ENCODE results near the gene SEMA4B.
A peak's percentile ranks its signal among the peaks of the same experiment; 100 is the strongest.
"Not testable (repeated sequence)": the region's sequence is repeated elsewhere in the genome, so short reads cannot be mapped to it uniquely, and the experiment has no call there.

SEMA4B gene

DNA sequence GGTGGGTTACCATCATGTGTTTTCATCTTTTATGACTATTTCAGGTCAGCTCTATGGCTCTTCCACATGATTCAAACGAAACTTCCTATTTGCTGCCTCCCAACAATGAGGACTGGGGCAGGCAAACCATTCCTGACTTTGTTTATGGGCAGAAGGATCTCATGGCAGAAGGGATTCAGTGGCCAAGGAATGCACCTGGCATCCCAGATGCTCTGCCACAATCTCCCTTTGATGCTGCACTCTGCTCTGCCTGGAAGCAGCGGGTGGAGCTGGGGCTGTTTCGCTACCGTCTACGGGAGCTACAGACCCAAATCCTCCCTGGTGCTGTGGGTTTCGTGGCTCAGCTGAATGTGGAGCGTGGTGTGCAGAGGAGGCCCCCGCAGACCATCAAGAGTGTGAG, 39.7 kb downstream of the SEMA4B start:
- no peak overlapping the region for H3K4me3 Mint-ChIP-seq
- H3K27ac Mint-ChIP-seq: no peak overlapping the region
- peaks cover 4% of the 10 kb centered on the region for H3K36me3 Mint-ChIP-seq
- H3K9me3 Mint-ChIP-seq (ENCODE audit: low read depth): no peaks in the 10 kb centered on the region
- H3K4me1 Mint-ChIP-seq (ENCODE audit: low read depth): peaks cover 6% of the 10 kb centered on the region
- H3K27me3 Mint-ChIP-seq: no peaks in the 10 kb centered on the region

GRCh38 chr15:90241343-90242192, 40.4 kb downstream of the SEMA4B start:
- peaks cover 4% of the 10 kb centered on the region for H3K36me3 Mint-ChIP-seq
- no peak overlapping the region for H3K27ac Mint-ChIP-seq
- no peak overlapping the region for H3K4me3 Mint-ChIP-seq
- H3K4me1 Mint-ChIP-seq (ENCODE audit: low read depth): peaks cover 6% of the 10 kb centered on the region
- H3K27me3 Mint-ChIP-seq: no peaks in the 10 kb centered on the region
- H3K9me3 Mint-ChIP-seq (ENCODE audit: low read depth): no peaks in the 10 kb centered on the region

DNA sequence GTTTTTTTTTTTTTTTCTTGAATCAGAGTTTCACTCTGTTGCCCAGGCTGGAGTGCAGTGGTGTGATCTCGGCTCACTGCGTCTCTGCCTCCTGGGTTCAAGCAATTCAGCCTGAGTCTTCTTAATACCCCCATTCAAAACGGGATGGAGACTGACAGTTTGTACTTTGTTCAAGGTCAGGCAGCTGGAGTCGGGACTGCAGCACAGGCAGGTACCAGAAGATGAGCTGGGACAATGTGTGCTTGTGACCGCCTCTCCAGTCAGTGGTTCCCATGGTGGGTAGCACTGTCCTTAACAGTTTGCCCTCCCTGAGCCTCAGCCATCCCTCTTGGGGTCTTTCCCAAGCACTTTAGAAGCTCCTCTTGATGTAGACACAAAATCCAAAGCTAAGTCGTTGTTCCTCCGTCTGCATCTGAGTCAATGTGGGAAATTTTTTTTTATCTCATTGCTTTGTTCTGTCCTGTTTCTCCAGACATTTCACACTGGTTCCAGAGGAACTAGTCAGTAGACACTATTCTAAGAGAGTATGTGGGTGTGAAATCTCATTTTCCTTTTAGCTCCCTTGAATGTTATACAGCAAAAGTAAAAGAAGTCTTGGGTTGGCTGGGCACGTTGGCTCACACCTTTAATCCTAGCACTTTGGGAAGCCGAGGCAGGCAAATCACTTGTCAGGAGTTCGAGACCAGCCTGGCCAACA, 43.0 kb downstream of the SEMA4B start:
- Mint-ChIP-seq H3K4me1 (ENCODE audit: low read depth) (peaks cover 8% of the 10 kb centered on the region), H3K36me3 (no peaks in the 10 kb centered on the region), H3K27me3 (no peaks in the 10 kb centered on the region), H3K9me3 (ENCODE audit: low read depth) (no peaks in the 10 kb centered on the region), H3K27ac (no peak overlapping the region), H3K4me3 (no peak overlapping the region)

DNA sequence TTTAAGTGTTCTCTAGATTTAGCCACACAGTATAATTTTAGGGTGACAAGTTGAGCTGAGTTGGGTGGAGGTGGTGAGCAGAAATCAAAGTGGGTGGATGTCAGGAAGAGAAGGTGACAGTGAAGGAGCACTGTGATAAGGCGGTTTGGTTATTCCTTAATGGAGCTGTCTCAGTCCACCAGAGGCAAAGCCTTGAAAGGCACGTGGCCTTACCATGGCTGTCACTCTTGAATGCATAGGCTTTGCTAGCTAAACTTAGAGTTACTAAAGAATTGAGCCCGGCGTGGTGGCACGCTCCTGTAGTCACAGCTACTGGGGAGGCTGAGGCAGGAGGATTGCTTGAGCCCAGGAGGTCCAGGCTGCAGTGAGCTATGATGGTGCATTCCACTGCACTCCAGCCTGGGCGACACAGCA, 47.7 kb downstream of the SEMA4B start:
- Mint-ChIP-seq H3K27me3 (no peaks in the 10 kb centered on the region), H3K36me3 (no peaks in the 10 kb centered on the region), H3K27ac (peak overlapping the region; percentile 10), H3K9me3 (ENCODE audit: low read depth) (no peaks in the 10 kb centered on the region), H3K4me3 (peak overlapping the region; percentile 78), H3K4me1 (ENCODE audit: low read depth) (peaks cover 13% of the 10 kb centered on the region)

DNA sequence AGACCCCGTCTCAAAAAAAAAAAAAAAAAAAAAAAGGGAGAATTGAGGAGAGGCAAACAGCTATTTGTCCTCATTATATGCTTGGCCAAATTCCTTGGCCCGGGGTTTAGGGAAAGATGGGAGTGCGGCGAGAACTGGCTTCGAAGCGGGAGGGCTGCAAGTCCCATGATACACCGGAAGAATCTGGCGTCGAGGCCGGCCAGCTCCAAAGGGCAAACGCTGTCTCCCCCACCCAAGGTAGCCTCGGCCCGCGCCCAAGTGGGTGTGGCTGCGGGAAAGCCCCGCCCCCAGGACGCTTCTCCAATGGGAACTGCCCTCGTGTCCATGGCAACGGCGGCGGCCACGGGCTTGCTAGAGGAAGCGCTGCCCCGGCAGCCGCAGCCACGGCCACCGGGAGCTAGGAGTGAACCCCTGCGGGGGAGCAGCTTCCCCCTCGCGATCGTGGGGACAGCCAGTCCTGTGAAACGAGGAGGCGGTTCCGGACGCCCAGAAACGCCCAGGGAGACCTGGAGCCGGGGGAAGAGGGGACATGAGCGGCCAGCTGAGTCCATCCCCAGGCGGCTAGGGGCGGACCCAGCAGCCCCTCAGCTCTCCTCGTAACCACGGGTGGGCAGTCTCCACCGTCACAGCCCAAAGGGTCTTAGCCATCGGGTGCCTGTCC, 48.2 kb downstream of the SEMA4B start, which contains the start of gene TTLL13:
TSS of gene TTLL13 (plus strand) at position 354 of the 661 bp plus-strand sequence. CDS start 1,075 bp downstream, outside the sequence.
- H3K27ac Mint-ChIP-seq: peak within 1 kb of the TSS; percentile 10

DNA sequence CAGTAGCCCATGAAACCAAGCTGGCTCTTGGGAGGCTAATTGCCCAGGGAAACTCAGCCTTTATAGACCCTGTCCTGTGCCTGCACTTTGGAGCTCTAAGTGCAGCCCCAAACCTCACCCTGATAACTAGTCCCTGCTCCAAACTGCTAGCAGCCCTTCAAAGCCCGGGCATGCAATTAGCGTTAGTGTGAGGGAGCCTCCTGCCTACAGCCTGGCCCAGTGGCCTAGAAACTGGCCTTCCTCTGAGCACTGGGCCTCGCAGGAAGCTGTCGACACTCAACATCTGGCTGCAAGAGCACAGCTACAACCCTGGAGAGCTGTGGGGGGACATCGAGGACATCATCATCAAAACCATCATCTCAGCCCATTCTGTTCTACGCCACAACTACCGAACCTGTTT, 56.6 kb downstream of the SEMA4B start:
- Mint-ChIP-seq H3K4me3 (no peak overlapping the region), H3K36me3 (no peaks in the 10 kb centered on the region), H3K27ac (no peak overlapping the region), H3K4me1 (ENCODE audit: low read depth) (no peaks in the 10 kb centered on the region), H3K27me3 (no peaks in the 10 kb centered on the region), H3K9me3 (ENCODE audit: low read depth) (no peaks in the 10 kb centered on the region)

More for the DNA sequence above, 48.2 kb downstream of the SEMA4B start, which contains the start of gene TTLL13:
- Mint-ChIP-seq H3K9me3 (ENCODE audit: low read depth) (no peaks in the 10 kb centered on the region), H3K4me3 (peak within 1 kb of the TSS; percentile 81), H3K27me3 (no peaks in the 10 kb centered on the region), H3K36me3 (no peaks in the 10 kb centered on the region), H3K4me1 (ENCODE audit: low read depth) (peaks cover 13% of the 10 kb centered on the region)

DNA sequence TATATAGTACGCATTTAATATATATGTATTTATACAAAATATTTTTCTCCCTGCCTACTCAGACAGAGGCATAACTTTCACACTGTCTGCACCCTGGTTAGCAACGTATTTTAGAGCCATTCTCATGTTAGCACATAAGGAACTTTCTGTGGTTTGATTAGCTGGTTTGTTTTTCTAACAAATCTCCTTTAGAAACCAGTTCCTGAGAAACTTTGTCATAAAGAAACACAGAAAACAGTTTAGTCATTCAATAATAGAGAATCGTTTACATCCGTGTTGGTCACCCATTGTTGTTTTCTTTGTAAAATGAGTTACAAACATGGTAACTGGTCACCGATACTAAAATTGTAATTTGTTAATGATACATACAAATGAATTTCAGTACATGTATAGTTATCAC, 58.4 kb downstream of the SEMA4B start:
- Mint-ChIP-seq H3K27ac (no peak overlapping the region), H3K4me1 (ENCODE audit: low read depth) (peaks cover 5% of the 10 kb centered on the region), H3K36me3 (no peaks in the 10 kb centered on the region), H3K9me3 (ENCODE audit: low read depth) (no peaks in the 10 kb centered on the region), H3K4me3 (no peak overlapping the region), H3K27me3 (no peaks in the 10 kb centered on the region)

GRCh38 chr15:90260731-90261130, 59.6 kb downstream of the SEMA4B start:
- H3K36me3 Mint-ChIP-seq; H3K4me3 Mint-ChIP-seq; H3K4me1 Mint-ChIP-seq (ENCODE audit: low read depth); H3K9me3 Mint-ChIP-seq (ENCODE audit: low read depth); H3K27me3 Mint-ChIP-seq; H3K27ac Mint-ChIP-seq: not testable (repeated sequence)

GRCh38 chr15:90261811-90262210, 60.7 kb downstream of the SEMA4B start:
- Mint-ChIP-seq H3K9me3 (ENCODE audit: low read depth) (no peaks in the 10 kb centered on the region), H3K36me3 (no peaks in the 10 kb centered on the region), H3K27me3 (no peaks in the 10 kb centered on the region), H3K4me1 (ENCODE audit: low read depth) (peaks cover 12% of the 10 kb centered on the region), H3K27ac (no peak overlapping the region), H3K4me3 (no peak overlapping the region)

- Mint-ChIP-seq H3K36me3 (no peaks in the 10 kb centered on the region), H3K4me3 (no peak overlapping the region), H3K4me1 (ENCODE audit: low read depth) (peaks cover 18% of the 10 kb centered on the region), H3K9me3 (ENCODE audit: low read depth) (no peaks in the 10 kb centered on the region), H3K27ac (peak overlapping the region; percentile 2), H3K27me3 (no peaks in the 10 kb centered on the region)
Observed at GRCh38 chr15:90262426-90262825, 61.3 kb downstream of the SEMA4B start.

GRCh38 chr15:90264671-90265070, 63.5 kb downstream of the SEMA4B start:
- Mint-ChIP-seq H3K4me1 (ENCODE audit: low read depth) (peaks cover 32% of the 10 kb centered on the region), H3K27ac (peak overlapping the region; percentile 98), H3K4me3 (peak overlapping the region; percentile 97), H3K27me3 (no peaks in the 10 kb centered on the region), H3K36me3 (peaks cover 4% of the 10 kb centered on the region), H3K9me3 (ENCODE audit: low read depth) (no peaks in the 10 kb centered on the region)

DNA sequence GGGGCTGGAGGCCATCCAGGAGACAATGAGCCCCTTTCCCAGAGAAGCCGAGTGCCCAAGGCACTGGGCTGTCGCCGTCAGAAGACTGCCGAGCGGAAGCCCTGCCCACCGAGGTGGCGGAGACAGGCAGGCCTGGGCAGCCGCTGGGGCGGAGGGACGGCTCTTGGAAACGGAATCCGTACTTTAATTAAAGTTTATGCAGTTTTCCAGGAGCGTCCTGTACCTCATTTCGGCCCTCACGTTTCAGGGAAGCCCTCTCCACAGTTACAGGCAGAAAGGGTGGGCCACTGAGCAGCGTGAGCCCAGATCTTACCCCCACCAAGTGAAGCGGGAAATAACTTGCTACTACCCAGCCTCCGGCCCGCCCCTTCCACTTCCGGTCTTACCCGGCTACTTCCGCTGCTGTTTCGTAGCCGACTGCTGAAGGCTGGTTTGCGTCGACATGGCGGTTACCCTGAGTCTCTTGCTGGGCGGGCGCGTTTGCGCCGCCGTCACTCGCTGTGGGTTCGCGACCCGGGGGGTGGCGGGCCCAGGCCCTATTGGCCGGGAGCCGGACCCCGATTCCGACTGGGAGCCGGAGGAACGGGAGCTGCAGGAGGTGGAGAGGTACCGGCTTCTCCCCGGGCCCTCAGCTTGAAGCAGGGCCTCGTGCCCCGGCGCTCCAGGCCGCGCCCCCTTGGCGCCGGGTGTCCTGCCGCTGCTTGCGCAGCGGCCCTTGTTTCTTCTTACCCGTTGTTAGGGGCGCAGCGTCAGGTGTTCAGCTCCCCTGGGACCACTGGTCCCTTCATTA, 64.3 kb downstream of the SEMA4B start, which contains the start of gene NGRN:
TSS of gene NGRN (plus strand) at position 402 of the 790 bp plus-strand sequence. CDS start at position 443, 41 bp downstream.
- peaks cover 40% of the 10 kb centered on the region for H3K4me1 Mint-ChIP-seq (ENCODE audit: low read depth)

DNA sequence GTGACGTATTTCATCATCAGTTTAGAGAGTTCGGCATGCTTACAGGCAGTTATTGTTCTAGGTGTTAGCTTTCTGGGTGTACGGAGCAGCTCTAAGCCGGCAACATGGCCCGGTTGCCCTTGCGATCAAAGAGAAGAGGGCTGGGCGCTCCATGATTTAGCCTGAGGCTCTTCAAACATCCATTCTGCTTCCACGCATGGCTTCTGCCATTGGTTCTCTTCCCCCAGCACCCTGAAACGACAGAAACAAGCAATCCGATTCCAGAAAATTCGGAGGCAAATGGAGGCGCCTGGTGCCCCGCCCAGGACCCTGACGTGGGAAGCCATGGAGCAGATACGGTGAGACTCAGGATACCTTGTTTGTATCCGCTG, 64.9 kb downstream of the SEMA4B start:
- Mint-ChIP-seq H3K27ac (peak overlapping the region; percentile 98), H3K27me3 (no peaks in the 10 kb centered on the region), H3K4me1 (ENCODE audit: low read depth) (peaks cover 45% of the 10 kb centered on the region), H3K9me3 (ENCODE audit: low read depth) (no peaks in the 10 kb centered on the region), H3K36me3 (peaks cover 4% of the 10 kb centered on the region), H3K4me3 (peak overlapping the region; percentile 97)

More for the DNA sequence above, 64.3 kb downstream of the SEMA4B start, which contains the start of gene NGRN:
- H3K27ac Mint-ChIP-seq: peak within 1 kb of the TSS; percentile 98
- H3K4me3 Mint-ChIP-seq: peak within 1 kb of the TSS; percentile 97
- peaks cover 4% of the 10 kb centered on the region for H3K36me3 Mint-ChIP-seq
- no peaks in the 10 kb centered on the region for H3K27me3 Mint-ChIP-seq
- no peaks in the 10 kb centered on the region for H3K9me3 Mint-ChIP-seq (ENCODE audit: low read depth)

DNA sequence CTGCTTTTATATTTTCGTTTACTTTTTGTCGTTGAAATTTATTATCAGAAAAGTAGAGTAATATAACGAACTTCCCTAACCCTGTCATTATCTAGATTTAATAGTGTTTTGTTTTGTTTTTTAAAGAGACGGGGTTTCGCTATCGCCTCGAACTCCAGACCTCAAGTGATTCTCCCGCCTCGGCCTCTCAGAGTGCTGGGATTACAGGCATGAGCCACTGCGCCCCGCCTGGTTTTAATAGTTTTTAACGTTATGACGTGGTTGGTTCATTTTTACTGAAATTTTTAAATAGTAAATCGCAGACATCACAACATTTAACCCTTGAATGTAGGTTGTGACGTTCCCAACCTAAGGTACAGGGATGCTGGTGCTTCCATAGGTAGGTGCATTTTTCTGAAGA, 65.4 kb downstream of the SEMA4B start:
- Mint-ChIP-seq H3K4me1 (ENCODE audit: low read depth) (peaks cover 49% of the 10 kb centered on the region), H3K36me3 (peaks cover 4% of the 10 kb centered on the region), H3K27me3 (no peaks in the 10 kb centered on the region), H3K9me3 (ENCODE audit: low read depth) (no peaks in the 10 kb centered on the region), H3K27ac (peak overlapping the region; percentile 98), H3K4me3 (peak overlapping the region; percentile 97)

Measured in activated naive CD8-positive, alpha-beta T cell (primary cell).